ENCODE results near the gene MKX.

The MKX gene

GRCh38 chr10:27745732-27746396 lies at the start of gene MKX:
Gene MKX, minus strand, starts transcription at chr10:27745819. Its CDS starts 2,404 bp downstream, at chr10:27743415.
- DNase-seq (ENCODE audit: low spot score): no peak
- CTCF ChIA-PET: interaction anchor here (0.5 to 0.9 kb wide), 7 partner anchors 26 to 637 kb away, joined by 3 to 6 read pairs (median 3); no protein-coding TSS in a partner anchor
- POLR2A ChIA-PET (ENCODE audit: low non-redundant PET): no interaction called here
- peak within 1 kb of the TSS; percentile 99 for H3K27ac ChIP-seq
- TF ChIP-seq CTCF (conservative IDR thresholded peaks at IDR 0.05; ENCODE audit: low read depth): no peak

GRCh38 chr10:27794157-27794556 lies 48.5 kb upstream of the MKX start:
- DNase-seq (ENCODE audit: low spot score): no peak
- POLR2A ChIA-PET (ENCODE audit: low non-redundant PET): no interaction called here
- H3K27ac ChIP-seq: no peak overlapping the region
- TF ChIP-seq CTCF (conservative IDR thresholded peaks at IDR 0.05; ENCODE audit: low read depth): 0 out of 2 replicates have a peak, but pooled peaks have one; percentile 9
- CTCF ChIA-PET: no interaction called here

- CTCF ChIA-PET: no interaction called here
- no peak overlapping the region for H3K27ac ChIP-seq
- POLR2A ChIA-PET (ENCODE audit: low non-redundant PET): no interaction called here
- DNase-seq (ENCODE audit: low spot score): no peak
- no peak for TF ChIP-seq CTCF (conservative IDR thresholded peaks at IDR 0.05; ENCODE audit: low read depth)
These were observed 46.6 kb upstream of the MKX start for GRCh38 chr10:27792216-27792615.

GRCh38 chr10:27784272-27784671 lies 38.7 kb upstream of the MKX start:
- ChIA-PET POLR2A (ENCODE audit: low non-redundant PET) (no interaction called here), CTCF (no interaction called here)
- DNase-seq (ENCODE audit: low spot score): no peak
- H3K27ac ChIP-seq: no peak overlapping the region
- no peak for TF ChIP-seq CTCF (conservative IDR thresholded peaks at IDR 0.05; ENCODE audit: low read depth)

- TF ChIP-seq CTCF (conservative IDR thresholded peaks at IDR 0.05; ENCODE audit: low read depth): no peak
- ChIA-PET CTCF (no interaction called here), POLR2A (ENCODE audit: low non-redundant PET) (no interaction called here)
- no peak overlapping the region for H3K27ac ChIP-seq
- DNase-seq (ENCODE audit: low spot score): peak; percentile 41
These were observed 38.0 kb upstream of the MKX start for GRCh38 chr10:27783660-27784059.

- ChIA-PET CTCF (interaction anchor here (0.5 kb wide), 1 partner anchor 26 kb away, joined by 3 read pairs; no protein-coding TSS in a partner anchor), POLR2A (ENCODE audit: low non-redundant PET) (no interaction called here)
- DNase-seq (ENCODE audit: low spot score): no peak
- no peak overlapping the region for H3K27ac ChIP-seq
- no peak for TF ChIP-seq CTCF (conservative IDR thresholded peaks at IDR 0.05; ENCODE audit: low read depth)
These were observed 33.9 kb upstream of the MKX start for GRCh38 chr10:27779462-27780015.

All from RWPE1 (cell line).